Ishikawa (cell line): Measurements from ENCODE around the gene NRSN1.

Experiments used
- CEBPB ChIP-seq: IDR thresholded peaks from 2 replicates; pipeline ENCODE4 v1.6.1; 2012
- CREB1 ChIP-seq: IDR thresholded peaks from 2 replicates; pipeline ENCODE4 v1.6.1; 2012; ENCODE audit warnings: low read depth
- EGR1 ChIP-seq: IDR thresholded peaks from 2 replicates; pipeline ENCODE4 v1.6.1; 2012
- EP300 ChIP-seq: IDR thresholded peaks from 2 replicates; pipeline ENCODE4 v1.6.1; 2012; ENCODE audit warnings: borderline replicate concordance
- FOXM1 ChIP-seq: IDR thresholded peaks from 2 replicates; pipeline ENCODE4 v1.6.1; 2012; ENCODE audit warnings: low read depth, borderline replicate concordance
- MAX ChIP-seq: IDR thresholded peaks from 2 replicates; pipeline ENCODE4 v1.6.1; 2012
- NFIC ChIP-seq: IDR thresholded peaks from 2 replicates; pipeline ENCODE4 v1.6.1; 2012
- RAD21 ChIP-seq: IDR thresholded peaks from 2 replicates; pipeline ENCODE4 v1.6.1; 2012; ENCODE audit warnings: low read depth
- REST ChIP-seq: IDR thresholded peaks from 2 replicates; pipeline ENCODE4 v1.6.1; 2012; ENCODE audit warnings: low read depth, mild to moderate bottlenecking
- TAF1 ChIP-seq: IDR thresholded peaks from 2 replicates; pipeline ENCODE4 v1.6.1; 2012; ENCODE audit warnings: low read depth, mild to moderate bottlenecking
- TCF12 ChIP-seq: IDR thresholded peaks from 2 replicates; pipeline ENCODE4 v1.6.1; 2012; ENCODE audit warnings: low read depth
- TEAD4 ChIP-seq: IDR thresholded peaks from 2 replicates; pipeline ENCODE4 v1.6.1; 2012
- USF1 ChIP-seq: IDR thresholded peaks from 2 replicates; pipeline ENCODE4 v1.6.1; 2012
- YY1 ChIP-seq: IDR thresholded peaks from 2 replicates; pipeline ENCODE4 v1.6.1; 2012; ENCODE audit warnings: low read depth
- ZBTB7A ChIP-seq: IDR thresholded peaks from 2 replicates; pipeline ENCODE4 v1.6.1; 2012; ENCODE audit warnings: low read depth

Gene NRSN1

GRCh38 chr6:24125980-24126379 lies at the start of gene NRSN1:
TSS of gene NRSN1 (plus strand) at chr6:24126215. CDS start at chr6:24134328, 8,113 bp downstream.
- TF ChIP-seq ZBTB7A (no peak), TCF12 (no peak), EGR1 (no peak), YY1 (no peak), CREB1 (no peak), CEBPB (no peak), NFIC (no peak)

- no peak for TF ChIP-seq ZBTB7A
- no peak for TF ChIP-seq RAD21
- TF ChIP-seq USF1, result no peak
- no peak for TF ChIP-seq REST
- no peak for TF ChIP-seq TCF12
- no peak for TF ChIP-seq EGR1
- TF ChIP-seq TEAD4, result no peak
- no peak for TF ChIP-seq MAX
- TF ChIP-seq NFIC, result no peak
- TF ChIP-seq TAF1, result no peak
- TF ChIP-seq CREB1, result no peak
These were observed 47.8 kb upstream of the NRSN1 start for GRCh38 chr6:24078200-24078599.

- TF ChIP-seq TAF1 (no peak), RAD21 (no peak), FOXM1 (no peak), MAX (no peak), CEBPB (no peak), ZBTB7A (no peak), TCF12 (no peak), CREB1 (no peak), USF1 (no peak), TEAD4 (no peak), EP300 (no peak), YY1 (no peak)
These were observed 46.9 kb upstream of the NRSN1 start for GRCh38 chr6:24079076-24079475.

- TF ChIP-seq TCF12 (no peak), FOXM1 (no peak), CREB1 (no peak), TEAD4 (no peak), ZBTB7A (no peak), EP300 (no peak), REST (no peak), NFIC (no peak), EGR1 (no peak), TAF1 (no peak), RAD21 (no peak), USF1 (no peak), MAX (no peak), YY1 (no peak), CEBPB (no peak)
These were observed 45.3 kb upstream of the NRSN1 start for GRCh38 chr6:24080711-24081110.

GRCh38 chr6:24089736-24090135 lies 36.3 kb upstream of the NRSN1 start:
- no peak for TF ChIP-seq EP300
- no peak for TF ChIP-seq TAF1
- TF ChIP-seq EGR1, result no peak

- TF ChIP-seq CEBPB (no peak), EP300 (no peak), ZBTB7A (no peak), MAX (no peak), TEAD4 (no peak), FOXM1 (no peak), YY1 (no peak), EGR1 (no peak), USF1 (no peak), NFIC (no peak), TAF1 (no peak)
These were observed 33.6 kb upstream of the NRSN1 start for GRCh38 chr6:24092407-24092806.
